DMS153 treated with DMSO at 0.1 percent for 48 hours (cell line): ENCODE data around the gene UTP4.

Source experiments
- DNase-seq: peaks from one replicate; lab custom pipeline; 2025; ENCODE audit not compliant: unreplicated experiment; lab: John Stamatoyannopoulos, UW

Gene UTP4

DNA sequence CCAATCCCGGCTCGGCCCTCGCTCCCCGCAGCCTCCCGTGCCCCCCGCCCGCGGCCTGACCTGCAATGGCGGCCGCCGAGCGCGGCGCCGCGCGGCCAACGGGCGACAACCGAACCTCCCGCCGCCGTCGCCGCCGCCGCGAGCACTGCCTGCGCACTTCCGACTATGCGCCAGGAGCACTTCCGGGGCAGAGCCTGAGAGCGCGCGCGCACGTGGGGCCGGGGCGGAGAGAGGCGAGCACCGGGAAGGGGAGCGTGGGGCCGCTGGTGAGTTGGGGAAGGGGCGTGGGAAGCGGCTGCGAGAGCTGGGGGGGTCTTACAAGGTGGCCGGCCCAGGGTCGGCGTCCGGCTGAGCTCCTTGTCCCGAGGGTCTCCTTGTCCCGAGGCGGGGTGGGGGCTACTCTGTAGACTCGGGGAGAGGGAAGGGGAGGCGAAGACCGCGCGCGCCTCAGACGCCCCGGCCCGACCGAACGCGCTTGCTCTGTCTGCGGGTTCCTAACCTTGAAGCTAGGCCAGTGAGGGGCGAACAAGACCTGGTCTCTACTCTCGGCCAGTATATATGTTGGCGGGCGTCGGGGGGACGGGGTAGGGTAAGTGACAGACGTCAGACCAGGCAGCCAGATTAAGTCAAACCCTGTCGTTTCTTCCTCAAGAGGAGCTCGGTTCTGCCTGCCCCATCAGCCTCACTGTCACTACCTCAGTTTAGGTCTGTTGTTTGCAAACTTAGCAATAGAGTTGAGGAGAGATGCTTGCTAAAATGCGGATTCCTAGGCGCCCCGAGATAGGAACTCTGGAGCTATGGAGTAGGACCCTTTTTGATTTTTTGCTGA lies at the start of gene UTP4, which contains the start of gene CHTF8:
Gene UTP4, plus strand, starts transcription at position 226 of the 829 bp plus-strand sequence. CDS start 811 bp downstream, outside the sequence.
Gene CHTF8, minus strand, starts transcription at position 165 of the 829 bp plus-strand sequence. CDS start 11,130 bp downstream, outside the sequence.
- DNase-seq: peak; percentile 30

DNA sequence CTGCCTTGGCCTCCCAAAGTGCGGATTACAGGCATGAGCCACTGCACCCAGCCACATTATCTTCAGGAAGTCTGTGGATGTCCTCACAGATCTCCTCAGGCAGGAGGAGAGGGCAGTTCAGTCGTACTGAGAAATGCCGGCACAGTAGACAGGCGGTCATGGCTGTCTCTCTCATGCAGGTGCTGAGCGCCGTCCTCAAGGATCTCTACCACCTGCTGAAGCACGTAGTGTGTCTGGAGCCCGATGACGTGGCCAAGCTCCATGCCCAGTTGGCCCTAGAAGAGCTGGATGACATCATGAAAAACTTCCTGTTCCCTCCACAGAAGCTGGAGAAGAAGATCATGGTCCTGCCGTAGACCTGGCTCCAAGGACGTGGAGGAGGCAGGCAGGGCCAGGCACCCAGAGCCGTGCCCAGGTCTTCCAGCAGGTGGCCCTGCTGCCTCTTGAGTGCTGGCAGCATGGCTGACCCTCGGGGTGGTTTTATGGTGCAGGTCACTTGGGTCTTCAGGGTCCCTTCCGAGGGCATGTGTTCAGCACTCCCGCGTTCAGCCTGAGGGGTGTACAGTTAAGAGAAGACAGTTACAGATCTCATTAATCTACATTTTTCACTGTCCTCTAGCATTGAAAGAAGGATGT lies 49.0 kb upstream of the UTP4 start:
- no peak for DNase-seq

DNA sequence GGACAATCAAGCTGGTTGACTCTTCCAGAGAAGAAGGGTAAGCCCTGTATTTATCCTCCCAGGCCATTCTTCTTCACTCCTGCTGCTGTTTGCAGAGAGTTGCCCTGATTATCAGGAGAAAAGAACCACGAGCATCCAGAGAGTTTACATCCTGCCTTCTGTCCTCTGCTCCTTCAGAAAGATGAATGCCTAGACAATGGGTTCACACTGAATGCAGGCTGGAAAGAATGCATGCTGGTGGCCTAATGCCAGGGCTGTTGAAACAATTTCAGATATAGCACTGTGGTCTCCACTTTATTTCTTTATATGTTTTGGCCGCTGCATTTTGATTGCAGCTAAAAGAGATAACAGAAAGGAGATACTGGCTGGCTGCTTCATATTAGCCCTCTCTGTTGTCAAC lies 48.2 kb upstream of the UTP4 start:
- no peak for DNase-seq

DNA sequence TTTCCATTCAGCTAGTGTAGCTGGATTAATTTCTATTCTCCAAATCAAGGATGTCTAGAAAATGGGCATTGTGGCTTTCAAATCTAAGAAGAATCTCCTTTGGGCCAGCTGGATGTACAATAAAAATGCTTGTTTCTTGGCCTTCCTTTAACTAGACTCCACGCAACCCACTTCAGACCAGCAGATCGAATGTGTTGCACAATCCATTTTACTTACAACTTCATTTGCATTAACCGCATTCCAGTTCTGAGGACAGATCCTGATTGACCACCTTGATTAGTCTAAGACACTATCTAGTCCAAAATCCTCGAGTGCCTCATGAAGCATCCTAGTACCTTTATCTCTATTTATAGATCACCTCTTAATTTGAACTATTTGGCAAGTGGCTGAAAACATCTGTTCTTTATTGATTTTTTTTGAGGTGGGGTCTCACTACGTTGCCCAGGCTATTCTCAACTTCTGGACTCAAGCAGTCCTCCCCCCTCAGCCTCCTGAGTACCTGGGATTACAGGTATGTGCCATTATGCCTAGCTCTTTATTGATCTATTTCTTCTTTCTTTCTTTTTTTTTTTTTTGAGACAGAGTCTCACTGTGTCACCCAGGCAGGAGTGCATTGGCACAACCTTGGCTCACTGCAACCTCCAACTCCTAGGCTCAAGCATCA lies 47.3 kb upstream of the UTP4 start:
- no peak for DNase-seq

DNA sequence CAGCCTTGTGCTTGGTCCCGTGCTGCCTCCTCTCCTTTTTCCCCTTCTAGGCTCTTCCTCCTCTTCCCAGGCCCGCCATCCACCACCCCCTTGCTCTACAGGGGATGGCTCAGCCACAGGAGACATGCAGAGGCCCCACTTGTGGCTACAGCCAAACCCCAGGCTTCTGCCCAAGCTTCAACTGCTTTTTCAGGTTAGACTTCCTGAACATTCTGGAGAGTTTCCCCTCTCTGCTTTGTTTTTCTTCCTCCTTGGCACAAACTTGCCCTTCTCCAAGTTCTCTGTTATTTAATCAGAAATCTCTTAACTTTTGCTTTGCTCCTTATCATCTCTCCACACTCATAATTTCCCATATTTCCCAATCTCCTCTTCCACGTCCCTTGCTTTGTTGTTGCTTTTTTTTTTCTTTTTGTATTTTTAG lies 45.3 kb upstream of the UTP4 start:
- no peak for DNase-seq

DNA sequence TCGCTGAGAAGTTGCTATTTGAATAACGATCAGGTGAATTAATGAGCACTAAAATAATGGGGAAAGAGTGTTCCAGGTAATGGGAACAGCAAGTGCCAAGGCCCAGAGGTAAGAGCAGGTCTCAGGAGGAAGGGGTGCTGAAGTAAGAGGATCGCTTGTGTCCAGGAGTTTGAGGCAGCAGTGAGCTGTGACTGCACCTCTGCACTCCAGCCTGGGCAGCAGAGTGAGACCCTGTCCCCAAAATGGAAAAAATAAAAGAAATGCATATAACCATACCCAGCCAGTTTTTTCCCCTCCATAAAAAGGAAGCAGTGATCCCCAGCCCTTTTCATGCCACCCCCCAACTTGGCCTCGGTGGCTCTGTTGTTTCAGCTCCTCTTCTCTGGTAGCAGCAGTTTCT lies 43.8 kb upstream of the UTP4 start:
- DNase-seq: no peak

DNA sequence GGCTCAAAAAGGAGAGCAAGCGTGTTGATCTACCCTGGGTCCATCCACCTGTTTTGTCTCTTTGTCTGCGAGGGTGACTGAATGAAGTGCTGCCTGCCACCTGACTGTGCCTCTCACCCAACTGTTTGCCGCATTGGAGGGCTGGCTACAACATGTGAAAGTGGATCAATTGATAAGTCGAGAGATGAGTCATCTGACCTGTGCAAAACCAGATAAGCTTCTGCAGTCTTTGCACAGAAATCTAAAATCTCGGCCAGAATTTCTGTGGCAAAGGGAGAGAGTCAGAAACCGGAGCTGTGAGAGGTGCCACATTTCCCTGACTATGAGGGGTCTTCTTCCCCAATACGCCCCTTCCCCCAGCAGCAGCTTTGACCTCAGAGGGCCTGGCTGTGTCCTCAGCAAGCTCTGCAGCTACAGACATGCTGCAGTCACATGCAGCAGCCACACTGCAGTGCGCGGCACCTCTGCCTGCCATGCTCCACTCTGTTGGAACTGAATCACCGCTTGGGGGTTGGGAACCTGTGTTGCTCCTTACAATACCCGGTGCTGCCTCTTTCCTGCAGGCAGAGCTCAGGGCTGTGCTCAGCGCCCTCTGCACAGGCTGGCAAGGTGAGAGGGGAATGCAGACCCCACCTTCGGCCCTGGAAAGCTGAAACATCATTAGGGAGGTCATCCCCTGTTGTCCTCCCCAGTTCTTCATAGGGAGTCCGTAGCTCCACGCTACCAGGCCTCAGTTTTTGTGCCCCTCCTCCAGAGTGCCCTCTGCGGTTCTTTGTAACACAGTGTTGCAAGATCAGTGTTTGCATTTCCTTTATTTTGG lies 43.1 kb upstream of the UTP4 start:
- DNase-seq: peak; percentile 67

DNA sequence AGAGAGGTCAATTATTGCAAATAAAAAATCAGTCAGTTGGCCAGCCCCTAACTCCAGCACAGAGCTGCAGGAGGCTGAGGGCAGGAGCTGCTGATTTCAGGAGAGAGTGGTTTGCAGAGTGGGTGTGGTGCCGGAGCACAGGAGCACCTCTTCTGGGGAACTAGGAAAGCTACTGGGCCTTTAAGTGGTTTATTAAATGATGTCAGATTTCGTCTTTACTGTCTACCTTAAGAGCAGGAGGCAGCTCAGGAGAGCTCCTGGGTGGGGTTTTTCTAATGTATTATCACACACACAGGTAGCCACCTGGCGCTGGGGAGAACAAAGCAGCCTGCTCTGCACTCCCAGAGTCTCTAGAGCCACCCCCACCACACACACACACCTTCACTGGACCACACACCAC lies 38.5 kb upstream of the UTP4 start:
- peak; percentile 77 for DNase-seq

DNA sequence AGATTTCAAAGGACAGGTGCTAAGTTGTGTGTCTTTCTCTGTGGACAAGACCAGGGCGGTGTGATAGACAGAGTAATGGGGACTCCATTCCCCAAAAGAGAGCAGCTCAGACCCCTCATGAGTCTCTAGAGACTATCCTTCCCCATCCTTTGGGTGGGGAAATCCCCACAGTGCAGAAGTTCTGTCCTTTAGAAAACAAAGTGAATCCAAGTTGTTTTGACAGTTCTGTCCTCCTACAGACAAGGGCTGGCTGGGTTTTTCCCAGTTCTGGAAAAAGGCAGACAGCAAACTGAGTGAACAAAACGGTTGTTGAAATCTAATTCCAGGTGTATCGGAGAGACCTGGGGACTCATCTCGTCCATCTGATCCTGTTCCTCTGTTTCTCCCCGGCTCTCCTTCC lies 37.9 kb upstream of the UTP4 start:
- no peak for DNase-seq

DNA sequence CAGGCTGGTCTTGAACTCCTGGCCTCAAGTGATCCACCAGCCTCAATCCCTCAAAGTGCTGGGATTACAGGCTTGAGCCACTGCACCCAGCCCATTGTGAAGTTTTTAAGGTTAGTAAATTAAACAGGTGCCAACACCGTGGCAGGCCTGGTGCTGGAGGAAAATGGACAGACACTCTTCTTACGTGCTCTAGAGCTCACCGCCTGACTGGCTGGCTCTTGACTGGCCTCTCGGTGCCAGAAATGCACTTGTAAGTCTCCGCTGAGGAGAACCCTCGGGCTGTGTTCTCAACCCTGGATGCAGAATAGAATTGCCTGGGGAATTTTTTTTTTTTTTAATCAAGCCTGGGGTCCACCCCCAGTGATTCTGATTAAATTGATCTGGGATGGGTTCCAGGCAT lies 37.3 kb upstream of the UTP4 start:
- no peak for DNase-seq

DNA sequence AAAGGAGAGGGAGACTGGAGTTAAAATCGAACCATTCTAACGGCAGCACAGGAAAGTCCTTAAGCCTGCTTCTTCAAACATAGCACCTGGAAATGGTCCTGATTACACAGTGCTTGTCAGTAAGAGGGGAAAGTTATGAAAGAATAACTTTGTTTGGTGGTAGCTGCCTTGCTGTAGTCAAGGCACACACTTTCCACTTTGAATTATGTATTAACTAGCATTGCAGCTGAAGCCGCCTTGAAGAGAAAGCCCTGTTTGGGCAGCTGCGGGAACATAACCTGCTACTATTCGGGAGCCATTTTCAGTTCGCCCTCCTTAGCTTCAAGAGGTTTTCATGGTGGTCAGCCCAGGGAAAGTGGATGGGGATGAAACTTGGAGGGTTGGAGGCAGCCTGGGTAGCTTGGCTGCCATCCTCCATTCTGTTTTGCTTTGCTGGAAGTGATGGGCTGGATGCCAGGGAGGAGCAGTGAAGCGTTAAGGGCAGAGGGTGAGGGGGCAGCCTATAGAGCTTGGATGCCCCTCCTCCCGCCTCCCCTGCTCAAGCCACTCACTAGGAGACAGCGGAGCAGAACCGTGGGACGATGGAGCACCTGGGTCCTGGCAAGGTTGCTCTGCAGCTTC lies 32.3 kb upstream of the UTP4 start:
- DNase-seq: no peak

DNA sequence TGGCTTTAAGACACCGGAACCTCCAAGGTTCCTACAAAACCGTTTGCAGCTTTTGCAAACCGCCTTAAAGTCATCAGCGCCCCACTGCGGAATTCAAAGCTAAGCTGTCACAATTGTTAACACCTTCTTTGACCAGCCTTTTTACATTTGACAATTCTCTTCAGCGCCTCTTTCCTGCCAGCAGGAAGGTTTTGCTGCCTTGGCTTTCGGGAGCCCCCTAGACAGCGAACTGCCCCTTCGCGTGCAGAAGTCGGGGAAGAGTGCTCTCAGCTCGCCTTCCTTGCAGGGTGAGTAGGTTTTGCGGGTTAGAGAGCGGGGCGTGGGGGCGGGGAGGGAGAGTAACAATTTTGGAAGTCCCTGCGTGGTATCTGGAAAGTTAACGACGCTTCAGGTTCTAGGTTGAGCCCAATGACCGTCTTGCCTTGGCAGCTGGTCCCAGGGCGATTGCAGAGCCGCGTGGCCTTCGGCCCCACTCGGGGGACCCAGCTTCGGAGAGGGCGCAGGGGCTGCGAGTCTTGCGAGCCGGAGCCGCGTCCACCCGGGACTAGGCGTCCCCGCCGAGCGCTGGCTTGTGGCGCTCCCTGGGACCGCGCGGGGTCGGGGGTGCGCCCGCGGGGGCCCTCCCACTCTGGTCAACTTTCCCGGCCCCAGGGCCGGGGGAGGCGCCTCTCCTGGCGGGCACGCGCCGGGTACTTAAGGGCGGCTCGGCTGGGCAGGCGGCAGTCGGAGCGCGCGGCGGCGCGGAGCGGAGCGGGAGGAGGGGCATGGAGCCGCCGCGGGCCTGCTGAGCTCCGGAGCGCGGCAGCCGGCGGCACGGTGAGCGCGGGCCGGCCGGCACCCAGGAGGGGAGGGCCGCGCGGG lies 26.7 kb upstream of the UTP4 start, which contains the start of gene HAS3:
Gene HAS3, plus strand, starts transcription at position 153 of the 861 bp plus-strand sequence. CDS start 3,743 bp downstream, outside the sequence.
- peak; percentile 34 for DNase-seq

DNA sequence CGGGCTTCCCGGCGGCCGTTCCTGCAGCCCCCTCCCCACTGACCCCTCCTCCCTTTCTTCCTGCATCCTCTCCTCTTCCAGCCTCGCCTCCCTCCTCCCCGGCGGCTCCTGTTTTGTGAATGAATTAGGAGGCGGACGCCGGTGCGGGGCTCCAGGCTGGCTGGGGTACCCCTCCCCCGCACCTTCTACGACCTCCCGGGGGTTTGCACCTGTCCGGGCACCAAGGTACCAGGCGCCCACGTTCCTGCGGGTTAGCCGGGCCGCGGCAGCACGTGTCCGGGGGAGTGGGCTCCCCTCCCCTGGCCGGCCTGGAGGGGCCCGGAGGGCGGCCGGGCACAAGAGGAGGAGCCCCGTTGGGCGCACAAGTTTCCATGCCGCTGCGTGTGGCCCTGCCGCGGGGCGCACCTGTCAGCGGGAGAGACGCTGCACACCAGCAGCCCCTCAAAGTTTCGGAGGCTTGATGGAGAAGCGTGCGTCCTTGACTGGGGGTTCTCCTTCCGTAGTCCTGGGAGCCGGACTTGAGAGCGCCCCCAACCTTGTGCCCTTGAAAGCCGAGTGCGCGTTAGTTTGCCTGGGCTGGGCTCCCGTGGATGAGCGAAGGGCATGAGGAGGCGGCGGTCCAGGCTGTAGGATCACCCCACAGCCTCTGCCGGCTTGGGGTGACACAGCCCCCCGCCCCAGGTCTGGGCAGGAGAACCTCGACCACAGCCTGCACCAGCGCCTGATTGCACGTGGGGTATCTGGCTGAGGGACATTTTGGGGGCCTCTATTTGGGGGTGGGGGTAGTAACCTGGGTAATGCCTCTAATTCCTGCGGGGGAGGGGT lies 25.7 kb upstream of the UTP4 start:
- no peak for DNase-seq

DNA sequence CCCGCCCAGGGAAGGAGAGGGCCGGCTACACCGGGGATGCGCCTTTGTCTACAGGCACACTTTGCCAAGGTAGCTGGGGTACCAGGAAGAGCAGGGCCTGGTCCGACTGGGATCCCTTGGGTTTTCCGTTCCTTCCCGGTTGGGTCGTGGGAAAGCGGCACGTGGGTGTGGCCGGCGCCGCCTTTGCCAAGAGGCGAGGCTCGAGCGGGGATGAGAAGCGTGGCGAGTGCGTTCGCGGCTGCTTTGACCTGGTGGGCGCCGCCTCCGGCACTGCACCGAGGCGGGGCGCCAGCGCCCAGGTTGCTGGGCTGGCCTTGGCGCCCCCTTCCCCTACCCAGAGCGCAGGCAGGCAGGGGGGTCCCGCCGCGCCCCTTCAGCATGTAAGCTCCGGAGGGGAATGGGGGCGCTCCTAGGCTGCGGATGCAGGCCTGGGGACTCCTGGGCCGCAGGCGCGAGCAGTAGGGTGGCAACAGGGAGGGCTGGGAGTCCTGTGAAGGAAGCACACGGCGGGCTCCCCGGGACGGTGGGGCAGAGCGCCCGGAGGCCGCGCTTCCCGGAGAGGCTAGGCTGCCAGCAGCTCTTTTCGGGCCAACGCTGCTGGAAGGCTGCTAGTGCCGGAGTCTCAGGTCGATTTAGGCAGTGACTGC lies 25.0 kb upstream of the UTP4 start:
- DNase-seq: no peak

DNA sequence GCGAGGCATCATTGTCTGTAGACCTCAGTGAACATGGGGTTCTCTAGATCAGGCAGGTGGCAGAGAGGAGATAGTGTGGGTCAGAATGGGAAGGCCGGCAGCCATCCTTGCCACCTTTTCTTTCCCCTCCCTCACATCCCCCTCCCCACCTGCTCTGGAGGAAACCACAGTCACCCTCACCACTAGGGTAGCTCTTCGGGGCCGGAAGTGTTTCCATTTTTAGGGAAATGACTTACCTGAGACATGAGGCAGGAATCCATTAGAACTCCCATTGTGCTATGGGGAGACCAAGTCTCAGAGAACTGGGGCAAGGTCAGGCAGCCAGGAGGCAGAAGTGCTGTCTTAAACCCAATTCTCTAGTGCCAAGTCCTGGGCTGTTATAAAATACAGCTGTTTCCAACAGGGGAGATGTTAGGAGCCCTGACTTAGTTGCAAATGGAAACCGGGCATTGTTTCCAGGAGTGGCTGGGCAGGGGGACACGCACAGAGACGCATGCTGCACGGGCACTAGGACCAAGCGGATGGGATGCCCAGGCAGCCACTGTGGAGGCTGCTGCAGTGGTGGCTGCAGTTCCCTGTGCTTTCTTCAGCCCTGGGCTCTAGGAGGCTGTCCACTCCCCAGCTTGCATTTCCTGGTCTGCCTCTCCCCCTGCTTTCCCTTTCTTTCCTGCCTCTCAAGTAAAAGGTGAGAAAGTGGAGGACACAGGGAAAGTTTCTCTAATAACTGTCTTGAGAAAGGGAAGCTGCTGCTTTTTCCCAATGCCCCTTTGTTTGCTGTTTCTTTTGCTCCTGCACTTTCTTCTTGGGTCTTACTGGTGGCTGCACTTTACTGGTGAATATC lies 24.2 kb upstream of the UTP4 start:
- no peak for DNase-seq

DNA sequence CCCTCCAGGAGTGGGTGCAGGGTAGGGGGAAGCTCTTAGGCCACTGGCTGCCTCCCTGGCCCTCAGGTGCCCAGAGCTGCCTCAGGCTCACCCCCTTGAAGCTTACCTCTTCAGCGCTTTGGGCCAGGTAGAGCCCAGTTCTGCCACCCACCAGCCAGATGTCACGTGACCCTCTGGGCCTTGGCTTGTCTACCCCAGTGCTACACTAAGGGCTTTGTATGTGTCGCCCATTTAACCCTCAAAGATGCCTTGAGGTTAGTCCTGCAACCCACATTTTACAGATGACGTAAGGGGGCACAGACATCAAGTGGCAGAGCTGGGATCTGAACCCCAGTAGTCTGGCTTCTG lies 23.6 kb upstream of the UTP4 start:
- no peak for DNase-seq

DNA sequence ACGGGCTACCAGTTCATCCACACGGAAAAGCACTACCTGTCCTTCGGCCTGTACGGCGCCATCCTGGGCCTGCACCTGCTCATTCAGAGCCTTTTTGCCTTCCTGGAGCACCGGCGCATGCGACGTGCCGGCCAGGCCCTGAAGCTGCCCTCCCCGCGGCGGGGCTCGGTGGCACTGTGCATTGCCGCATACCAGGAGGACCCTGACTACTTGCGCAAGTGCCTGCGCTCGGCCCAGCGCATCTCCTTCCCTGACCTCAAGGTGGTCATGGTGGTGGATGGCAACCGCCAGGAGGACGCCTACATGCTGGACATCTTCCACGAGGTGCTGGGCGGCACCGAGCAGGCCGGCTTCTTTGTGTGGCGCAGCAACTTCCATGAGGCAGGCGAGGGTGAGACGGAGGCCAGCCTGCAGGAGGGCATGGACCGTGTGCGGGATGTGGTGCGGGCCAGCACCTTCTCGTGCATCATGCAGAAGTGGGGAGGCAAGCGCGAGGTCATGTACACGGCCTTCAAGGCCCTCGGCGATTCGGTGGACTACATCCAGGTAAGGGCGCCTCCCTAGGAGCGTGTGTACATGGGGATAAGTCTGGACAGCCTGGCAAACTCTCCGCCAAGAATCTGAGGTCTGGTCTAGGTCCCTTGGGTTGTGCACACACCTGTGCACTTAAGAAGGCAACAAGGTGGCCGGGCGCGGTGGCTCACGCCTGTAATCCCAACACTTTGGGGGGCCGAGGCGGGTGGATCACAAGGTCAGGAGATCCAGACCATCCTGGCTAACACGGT lies 22.8 kb upstream of the UTP4 start:
- no peak for DNase-seq
